ENCODE measurements around the gene XIST.

The XIST gene

DNA sequence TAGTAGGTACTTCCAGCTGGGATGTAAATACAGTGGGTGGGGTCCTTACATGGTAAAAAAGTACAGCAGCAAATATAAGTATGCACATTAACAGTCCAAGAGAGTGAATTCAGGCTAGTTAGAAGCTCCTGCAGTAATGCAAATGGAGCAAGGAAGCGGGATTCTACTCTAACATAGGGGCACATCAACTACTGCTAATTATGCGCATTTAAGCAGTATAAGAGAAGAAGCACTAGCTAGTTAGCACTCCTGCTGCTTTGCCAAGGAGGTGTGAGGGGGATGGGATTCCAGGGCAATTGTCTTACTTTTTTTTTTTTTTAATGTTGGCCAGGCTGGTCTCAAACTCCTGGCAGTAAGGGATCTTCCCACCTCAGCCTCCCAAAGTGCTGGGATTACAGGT lies 5.4 kb downstream of the XIST start:
- Histone ChIP-seq H3K4me1 (ENCODE audit: insufficient read depth, low read length, severe bottlenecking) (no peaks in the 10 kb centered on the region), H2AFZ (ENCODE audit: low read length) (no peak overlapping the region), H3K79me2 (ENCODE audit: insufficient read depth, low read length) (no peaks in the 10 kb centered on the region), H3K9me2 (ENCODE audit: low read depth, low read length) (no peaks in the 10 kb centered on the region), H3K27ac (ENCODE audit: low read depth, low read length, poor library complexity, severe bottlenecking) (no peak overlapping the region), H4K20me1 (ENCODE audit: insufficient read depth, low read length) (no peaks in the 10 kb centered on the region), H3K36me3 (ENCODE audit: insufficient read depth, low read length) (no peaks in the 10 kb centered on the region), H3K4me2 (ENCODE audit: low read length) (no peak overlapping the region), H3F3A (ENCODE audit: insufficient read depth, low read length) (no peaks in the 10 kb centered on the region), H3K9ac (ENCODE audit: low read length) (no peak overlapping the region), H3K4me3 (ENCODE audit: low read depth, low read length, poor library complexity, severe bottlenecking) (no peak overlapping the region), H3K9me3 (ENCODE audit: low read length) (no peaks in the 10 kb centered on the region), H3K27me3 (ENCODE audit: insufficient read depth, low read length) (no peaks in the 10 kb centered on the region)
- TF ChIP-seq EZH2 (IDR thresholded peaks at IDR 0.05; ENCODE audit: borderline replicate concordance, low read length), result no peak
- TF ChIP-seq, protein P1, sequence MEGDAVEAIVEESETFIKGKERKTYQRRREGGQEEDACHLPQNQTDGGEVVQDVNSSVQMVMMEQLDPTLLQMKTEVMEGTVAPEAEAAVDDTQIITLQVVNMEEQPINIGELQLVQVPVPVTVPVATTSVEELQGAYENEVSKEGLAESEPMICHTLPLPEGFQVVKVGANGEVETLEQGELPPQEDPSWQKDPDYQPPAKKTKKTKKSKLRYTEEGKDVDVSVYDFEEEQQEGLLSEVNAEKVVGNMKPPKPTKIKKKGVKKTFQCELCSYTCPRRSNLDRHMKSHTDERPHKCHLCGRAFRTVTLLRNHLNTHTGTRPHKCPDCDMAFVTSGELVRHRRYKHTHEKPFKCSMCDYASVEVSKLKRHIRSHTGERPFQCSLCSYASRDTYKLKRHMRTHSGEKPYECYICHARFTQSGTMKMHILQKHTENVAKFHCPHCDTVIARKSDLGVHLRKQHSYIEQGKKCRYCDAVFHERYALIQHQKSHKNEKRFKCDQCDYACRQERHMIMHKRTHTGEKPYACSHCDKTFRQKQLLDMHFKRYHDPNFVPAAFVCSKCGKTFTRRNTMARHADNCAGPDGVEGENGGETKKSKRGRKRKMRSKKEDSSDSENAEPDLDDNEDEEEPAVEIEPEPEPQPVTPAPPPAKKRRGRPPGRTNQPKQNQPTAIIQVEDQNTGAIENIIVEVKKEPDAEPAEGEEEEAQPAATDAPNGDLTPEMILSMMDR (IDR thresholded peaks at IDR 0.05; ENCODE audit: low read length), result no peak

DNA sequence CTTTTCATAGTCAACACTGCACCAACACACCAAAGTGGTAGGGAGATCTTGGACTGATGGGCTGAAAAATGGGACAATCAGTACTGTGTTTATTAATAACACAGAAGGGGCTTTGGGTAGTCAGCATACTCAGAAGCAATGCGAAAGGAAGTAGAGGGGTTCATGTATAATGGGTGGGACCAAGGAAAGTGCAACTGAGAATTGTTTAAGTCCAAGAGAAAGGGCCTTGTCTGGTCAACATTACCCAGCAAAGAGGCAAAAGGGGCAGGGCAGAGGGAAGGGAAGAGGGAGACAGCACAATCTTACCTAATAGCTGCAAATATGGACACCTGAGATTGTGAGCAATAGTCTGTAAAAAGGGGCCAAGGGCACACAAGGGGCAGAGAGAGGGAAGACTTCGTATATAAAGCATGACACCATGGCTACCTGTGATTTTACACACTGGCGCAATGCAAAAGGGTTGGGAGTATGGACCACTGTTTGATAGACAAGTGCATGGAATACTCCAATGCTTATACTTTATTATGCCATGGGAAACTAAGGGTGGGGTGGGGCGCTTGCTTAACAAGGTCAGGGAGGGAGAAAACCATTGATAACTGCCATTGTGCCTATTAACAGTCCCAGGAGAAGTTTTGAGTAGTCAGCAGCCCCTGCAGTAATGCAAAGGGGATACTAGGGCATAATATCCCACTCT lies 9.8 kb downstream of the XIST start:
- no peaks in the 10 kb centered on the region for H3K79me2 ChIP-seq (ENCODE audit: insufficient read depth, low read length)
- no peaks in the 10 kb centered on the region for H3K27me3 ChIP-seq (ENCODE audit: insufficient read depth, low read length)
- no peaks in the 10 kb centered on the region for H3K4me1 ChIP-seq (ENCODE audit: insufficient read depth, low read length, severe bottlenecking)
- H3K27ac ChIP-seq (ENCODE audit: low read depth, low read length, poor library complexity, severe bottlenecking), result no peak overlapping the region
- no peak for TF ChIP-seq EZH2 (IDR thresholded peaks at IDR 0.05; ENCODE audit: borderline replicate concordance, low read length)
- TF ChIP-seq, protein P1 (IDR thresholded peaks at IDR 0.05; ENCODE audit: low read length), result no peak
- H3K9ac ChIP-seq (ENCODE audit: low read length), result no peak overlapping the region
- H3K9me2 ChIP-seq (ENCODE audit: low read depth, low read length), result no peaks in the 10 kb centered on the region
- no peaks in the 10 kb centered on the region for H3K36me3 ChIP-seq (ENCODE audit: insufficient read depth, low read length)
- H3K4me3 ChIP-seq (ENCODE audit: low read depth, low read length, poor library complexity, severe bottlenecking), result no peak overlapping the region
- H3K4me2 ChIP-seq (ENCODE audit: low read length), result no peak overlapping the region
- H3F3A ChIP-seq (ENCODE audit: insufficient read depth, low read length), result no peaks in the 10 kb centered on the region
- no peak overlapping the region for H2AFZ ChIP-seq (ENCODE audit: low read length)
- no peaks in the 10 kb centered on the region for H4K20me1 ChIP-seq (ENCODE audit: insufficient read depth, low read length)
- H3K9me3 ChIP-seq (ENCODE audit: low read length), result no peaks in the 10 kb centered on the region

DNA sequence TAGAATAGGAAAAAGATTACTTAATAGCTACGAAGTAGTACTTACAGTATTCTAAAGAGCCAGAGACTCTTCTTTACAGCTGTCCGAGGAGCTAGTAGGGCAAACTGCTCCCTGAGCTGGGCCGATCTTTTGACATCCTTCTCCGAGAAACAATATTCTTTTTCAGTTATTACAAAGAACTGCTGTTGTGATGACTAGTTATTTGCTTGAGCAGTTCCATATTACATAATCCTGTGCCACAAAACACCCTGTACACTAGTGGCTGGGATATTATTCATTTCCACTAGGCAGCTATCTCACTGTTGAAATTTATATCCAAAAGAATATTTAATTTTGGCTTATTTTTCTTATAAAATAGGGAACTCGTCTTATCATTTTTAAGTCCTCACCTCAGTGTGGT lies 11.2 kb downstream of the XIST start:
- H4K20me1 ChIP-seq (ENCODE audit: insufficient read depth, low read length), result no peaks in the 10 kb centered on the region
- no peaks in the 10 kb centered on the region for H3K36me3 ChIP-seq (ENCODE audit: insufficient read depth, low read length)
- H3K4me1 ChIP-seq (ENCODE audit: insufficient read depth, low read length, severe bottlenecking), result no peaks in the 10 kb centered on the region
- no peak for TF ChIP-seq EZH2 (IDR thresholded peaks at IDR 0.05; ENCODE audit: borderline replicate concordance, low read length)
- TF ChIP-seq, protein P1 (IDR thresholded peaks at IDR 0.05; ENCODE audit: low read length), result no peak
- no peak overlapping the region for H3K4me2 ChIP-seq (ENCODE audit: low read length)
- H3K79me2 ChIP-seq (ENCODE audit: insufficient read depth, low read length), result no peaks in the 10 kb centered on the region
- H3K9me2 ChIP-seq (ENCODE audit: low read depth, low read length), result no peaks in the 10 kb centered on the region
- no peaks in the 10 kb centered on the region for H3K9me3 ChIP-seq (ENCODE audit: low read length)
- H3K27me3 ChIP-seq (ENCODE audit: insufficient read depth, low read length), result no peaks in the 10 kb centered on the region
- H3K27ac ChIP-seq (ENCODE audit: low read depth, low read length, poor library complexity, severe bottlenecking), result no peak overlapping the region
- H3F3A ChIP-seq (ENCODE audit: insufficient read depth, low read length), result no peaks in the 10 kb centered on the region
- no peak overlapping the region for H2AFZ ChIP-seq (ENCODE audit: low read length)
- no peak overlapping the region for H3K9ac ChIP-seq (ENCODE audit: low read length)
- no peak overlapping the region for H3K4me3 ChIP-seq (ENCODE audit: low read depth, low read length, poor library complexity, severe bottlenecking)

Data from OCI-LY1 (cell line).